Thyroid gland (tissue), 4 donors: ENCODE data around the gene HLX. TPM values are rescaled to one million over a fixed set of nuclear protein-coding genes. Genes with fewer than 3 reads are reported as not detected.

Experiments
- DNase-seq, 2 donors: peaks; one replicate each; pipeline ENCODE4 v3.0.0-alpha.2; 2019
- H3K27ac ChIP-seq, 3 donors: fragments of 200-600 bp; sonication (generic); 1 replicate in 2 of 3; 2 replicates in 1 of 3; pipeline ENCODE4 v1.5.1; 2016 to 2019; ENCODE audit warnings: mild to moderate bottlenecking in 1 of 3, moderate library complexity in 1 of 3
- H3K27me3 ChIP-seq: fragments of 200-600 bp; sonication (generic); one replicate; pipeline ENCODE4 v1.5.1; 2019
- H3K36me3 ChIP-seq, 2 donors: fragments of 200-600 bp; sonication (generic); one replicate each; pipeline ENCODE4 v1.5.1; 2016 to 2019
- H3K4me1 ChIP-seq, 2 donors: fragments of 200-600 bp; sonication (generic); one replicate each; pipeline ENCODE4 v1.5.1; 2017 to 2019
- H3K4me3 ChIP-seq, 3 donors: fragments of 200-600 bp; sonication (generic); replicated peaks in 1 of 3; 1 replicate in 2 of 3; 2 replicates in 1 of 3; pipeline ENCODE4 v1.5.1; 2016; ENCODE audit warnings: mild to moderate bottlenecking in 1 of 3
- H3K9me3 ChIP-seq: fragments of 200-600 bp; sonication (generic); one replicate; pipeline ENCODE4 v1.5.1; 2017
- POLR2A ChIP-seq, 2 donors: fragments of 450-650 bp; IDR thresholded peaks; one replicate each; pipeline ENCODE4 v1.6.1; 2017; ENCODE audit warnings: antibody characterized with exemption in 2 of 2, mild to moderate bottlenecking in 2 of 2, moderate library complexity in 1 of 2
- WGBS, 2 donors: methylation state at CpG; one replicate each; pipeline ENCODE4 v1.1.5; 2017; 5-methylcytosine and 5-hydroxymethylcytosine counted together
- intact Hi-C: fragments of 100-400 bp; cut with DNase I; formaldehyde crosslinking; loops from one replicate; pipeline ENCODE4 v1.15.1; 2023
- total RNA-seq, 4 donors: library from RNA; depleted of rRNA; stranded (reverse); fragments of >200 nt; gene quantifications; one replicate each; pipeline ENCODE4 v1.2.3, GENCODE V29; 2016
- TF ChIP-seq, protein P1 (sequence below), 6 experiments: fragments of 200-600 bp in 3 of 6; fragments of 450-650 bp in 3 of 6; sonication (generic) in 3 of 6; IDR thresholded peaks; one replicate each; pipeline ENCODE4 v1.5.1; 2016 to 2019; ENCODE audit warnings: antibody characterized with exemption in 6 of 6, mild to moderate bottlenecking in 2 of 6, inconsistent platforms in 1 of 6, moderate library complexity in 1 of 6

Gene HLX
- total RNA-seq, 4 donors from 2014 or later: 3.1 to 5.1 (median 4.2) TPM

DNA sequence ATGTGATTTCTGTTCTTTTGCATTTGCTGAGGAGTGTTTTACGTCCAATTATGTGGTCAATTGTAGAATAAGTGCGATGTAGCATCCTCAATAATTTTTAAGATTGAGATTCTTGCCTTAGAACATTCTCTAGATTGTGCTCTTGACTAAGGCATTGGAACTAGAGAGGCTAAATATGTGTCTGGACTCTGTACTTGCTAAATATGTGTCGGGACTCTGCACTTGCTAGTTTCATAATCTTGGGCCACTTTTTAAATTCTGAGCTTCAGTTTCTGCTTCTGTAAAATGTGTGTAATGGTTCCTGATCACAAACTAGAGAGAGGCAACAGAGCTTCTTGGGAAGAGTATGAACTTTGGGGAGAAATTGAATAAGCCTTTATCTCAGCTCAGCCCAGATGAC lies 21.6 kb downstream of the HLX start:
- no peak overlapping the region for H3K4me3 ChIP-seq
- H3K27ac ChIP-seq: no peak overlapping the region
- H3K4me1 ChIP-seq: no peaks in the 10 kb centered on the region
- 92 to 97% methylated on average over 3 of the region's 3 CpGs for WGBS, 2 donors
- no peaks in the 10 kb centered on the region for H3K9me3 ChIP-seq
- intact Hi-C loops: no loop called here
- TF ChIP-seq, protein P1, sequence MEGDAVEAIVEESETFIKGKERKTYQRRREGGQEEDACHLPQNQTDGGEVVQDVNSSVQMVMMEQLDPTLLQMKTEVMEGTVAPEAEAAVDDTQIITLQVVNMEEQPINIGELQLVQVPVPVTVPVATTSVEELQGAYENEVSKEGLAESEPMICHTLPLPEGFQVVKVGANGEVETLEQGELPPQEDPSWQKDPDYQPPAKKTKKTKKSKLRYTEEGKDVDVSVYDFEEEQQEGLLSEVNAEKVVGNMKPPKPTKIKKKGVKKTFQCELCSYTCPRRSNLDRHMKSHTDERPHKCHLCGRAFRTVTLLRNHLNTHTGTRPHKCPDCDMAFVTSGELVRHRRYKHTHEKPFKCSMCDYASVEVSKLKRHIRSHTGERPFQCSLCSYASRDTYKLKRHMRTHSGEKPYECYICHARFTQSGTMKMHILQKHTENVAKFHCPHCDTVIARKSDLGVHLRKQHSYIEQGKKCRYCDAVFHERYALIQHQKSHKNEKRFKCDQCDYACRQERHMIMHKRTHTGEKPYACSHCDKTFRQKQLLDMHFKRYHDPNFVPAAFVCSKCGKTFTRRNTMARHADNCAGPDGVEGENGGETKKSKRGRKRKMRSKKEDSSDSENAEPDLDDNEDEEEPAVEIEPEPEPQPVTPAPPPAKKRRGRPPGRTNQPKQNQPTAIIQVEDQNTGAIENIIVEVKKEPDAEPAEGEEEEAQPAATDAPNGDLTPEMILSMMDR (IDR thresholded peaks at IDR 0.05): no peak
- no peak for TF ChIP-seq POLR2A (IDR thresholded peaks at IDR 0.05)
- DNase-seq: no peak
- H3K27me3 ChIP-seq: no peaks in the 10 kb centered on the region
- H3K36me3 ChIP-seq: no peaks in the 10 kb centered on the region

DNA sequence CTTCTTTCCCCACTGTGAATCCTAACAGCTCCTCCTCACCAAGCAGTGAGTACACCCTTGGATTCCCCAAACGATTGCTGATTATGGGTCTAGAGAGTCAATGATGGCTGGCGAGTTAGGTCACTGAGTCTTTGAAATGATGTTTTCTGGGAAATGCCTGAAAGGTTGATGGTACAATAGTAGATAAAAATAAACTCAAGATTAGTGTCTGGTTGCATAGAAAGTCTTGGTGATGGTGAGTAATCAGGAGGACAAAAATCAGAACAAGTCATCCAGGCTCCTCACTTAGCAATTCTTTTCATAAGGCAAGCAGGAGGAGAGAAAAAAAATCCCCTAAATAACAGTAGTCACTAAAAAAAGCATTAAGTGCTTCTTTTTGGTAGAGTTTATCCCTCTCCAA lies 22.6 kb downstream of the HLX start:
- Histone ChIP-seq H3K4me3 (no peak overlapping the region), H3K4me1 (no peaks in the 10 kb centered on the region), H3K36me3 (no peaks in the 10 kb centered on the region), H3K9me3 (no peaks in the 10 kb centered on the region), H3K27me3 (no peaks in the 10 kb centered on the region), H3K27ac (no peak overlapping the region)
- intact Hi-C loops: no loop called here
- 78 to 85% methylated on average over 2 of the region's 2 CpGs for WGBS, 2 donors
- DNase-seq: no peak
- TF ChIP-seq, protein P1 (IDR thresholded peaks at IDR 0.05): no peak
- no peak for TF ChIP-seq POLR2A (IDR thresholded peaks at IDR 0.05)

DNA sequence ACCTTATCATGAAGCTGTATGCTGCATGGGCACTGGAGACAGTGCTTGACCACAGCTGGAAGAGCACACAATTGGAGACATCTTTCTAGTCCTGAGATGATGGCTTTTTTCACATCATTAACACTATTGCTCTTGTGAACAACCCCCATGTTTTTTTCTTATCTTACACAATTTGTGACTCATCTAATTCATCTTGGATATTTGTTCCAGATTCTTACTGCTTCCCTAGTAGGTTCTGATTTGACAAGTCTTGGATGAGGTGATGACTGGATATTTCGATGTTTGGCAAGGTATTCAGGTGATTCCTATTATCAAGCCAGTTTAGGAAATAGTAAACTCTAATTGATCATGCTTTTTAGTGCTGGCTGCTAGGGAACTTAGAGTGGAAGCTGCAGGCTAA lies 23.7 kb downstream of the HLX start:
- WGBS, 2 donors: 80 to 91% methylated on average over 1 of the region's 1 CpG
- Histone ChIP-seq H3K27me3 (no peaks in the 10 kb centered on the region), H3K36me3 (no peaks in the 10 kb centered on the region), H3K9me3 (no peaks in the 10 kb centered on the region), H3K4me3 (no peak overlapping the region), H3K27ac (no peak overlapping the region), H3K4me1 (no peaks in the 10 kb centered on the region)
- DNase-seq: no peak
- intact Hi-C loops: no loop called here
- TF ChIP-seq, protein P1 (IDR thresholded peaks at IDR 0.05): no peak
- no peak for TF ChIP-seq POLR2A (IDR thresholded peaks at IDR 0.05)

DNA sequence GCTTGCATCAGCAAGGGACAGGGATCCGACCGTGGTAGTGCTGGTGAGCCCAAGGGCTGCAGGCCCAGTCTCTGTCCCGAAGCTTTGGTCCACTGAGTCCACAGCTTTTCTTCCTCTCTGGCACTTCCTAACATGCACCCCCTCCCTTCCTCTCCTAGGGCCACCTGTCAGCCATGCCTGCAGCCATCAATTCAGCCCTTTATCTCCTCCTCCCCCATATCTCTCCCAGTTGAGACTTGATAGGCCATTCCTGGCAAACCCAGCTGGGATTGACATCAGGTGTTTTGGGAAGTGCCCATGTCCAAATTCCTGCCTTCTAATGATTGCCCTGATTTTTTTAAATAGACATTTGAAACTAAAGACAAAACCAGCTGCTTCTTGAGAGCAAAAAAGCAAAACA lies 25.6 kb downstream of the HLX start:
- 89 to 98% methylated on average over 3 of the region's 3 CpGs for WGBS, 2 donors
- H3K4me1 ChIP-seq: no peaks in the 10 kb centered on the region
- no peaks in the 10 kb centered on the region for H3K9me3 ChIP-seq
- no peak for DNase-seq
- no peaks in the 10 kb centered on the region for H3K27me3 ChIP-seq
- H3K27ac ChIP-seq: no peak overlapping the region
- H3K36me3 ChIP-seq: no peaks in the 10 kb centered on the region
- TF ChIP-seq, protein P1 (IDR thresholded peaks at IDR 0.05): no peak
- no peak for TF ChIP-seq POLR2A (IDR thresholded peaks at IDR 0.05)
- no peak overlapping the region for H3K4me3 ChIP-seq
- intact Hi-C loops: no loop called here

DNA sequence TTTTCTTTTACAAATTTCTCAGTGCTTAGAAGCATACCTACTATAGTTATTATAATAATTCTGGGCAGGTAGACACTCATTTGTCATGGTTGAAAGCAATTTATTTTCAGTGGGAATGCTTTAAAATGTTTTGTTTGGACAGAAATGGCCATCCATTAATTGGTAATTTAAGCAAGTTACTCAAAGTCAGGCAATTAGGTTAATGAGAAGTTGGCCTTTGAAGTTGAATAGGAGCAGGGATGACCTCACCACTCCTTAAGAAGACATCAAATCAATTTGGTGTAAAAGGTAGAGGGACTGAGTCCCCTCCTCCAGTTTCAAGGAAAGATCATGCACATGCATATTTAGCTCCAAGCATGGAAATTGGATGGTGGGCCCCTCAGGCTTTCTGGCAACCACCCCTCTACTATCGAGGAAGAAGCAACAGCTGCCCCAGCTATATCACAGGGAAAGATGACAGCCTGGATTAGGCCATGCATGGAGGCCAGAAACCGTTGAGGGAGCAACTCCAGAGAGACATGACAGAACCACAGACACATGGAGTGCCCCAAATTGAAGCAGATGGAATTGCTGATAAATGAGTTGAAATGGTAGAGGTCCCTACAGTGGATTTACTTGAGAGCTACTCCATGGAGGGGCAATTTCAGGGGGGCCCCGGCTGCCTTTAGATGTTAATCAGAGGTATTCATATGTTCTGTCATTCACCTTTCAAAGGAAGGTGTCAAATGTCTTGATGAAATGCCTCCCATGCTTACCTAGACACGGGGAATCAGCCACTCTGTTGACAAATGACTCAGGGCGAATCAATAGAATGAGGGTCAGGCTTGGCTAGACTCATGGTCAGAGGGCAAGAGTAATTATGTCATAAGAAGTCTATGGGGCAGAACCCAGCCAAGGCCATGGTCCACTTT lies 26.7 kb downstream of the HLX start:
- no peak overlapping the region for H3K4me3 ChIP-seq
- intact Hi-C loops: no loop called here
- WGBS, 2 donors: 76 to 89% methylated on average over 5 of the region's 5 CpGs

More for the DNA sequence above, 26.7 kb downstream of the HLX start:
- no peaks in the 10 kb centered on the region for H3K4me1 ChIP-seq
- no peak overlapping the region for H3K27ac ChIP-seq
- DNase-seq: no peak
- TF ChIP-seq POLR2A (IDR thresholded peaks at IDR 0.05): no peak
- TF ChIP-seq, protein P1 (IDR thresholded peaks at IDR 0.05): no peak
- no peaks in the 10 kb centered on the region for H3K36me3 ChIP-seq
- no peaks in the 10 kb centered on the region for H3K27me3 ChIP-seq
- H3K9me3 ChIP-seq: no peaks in the 10 kb centered on the region
